GM21515 (cell line): ENCODE results near the gene METTL16.
A peak's percentile ranks its signal among the peaks of the same experiment; 100 is the strongest.

Experiments used
- ATAC-seq: cut with Tn5 transposase; IDR thresholded peaks from one replicate; pipeline ENCODE4 v1.9.1; 2021; ENCODE audit not compliant: unreplicated experiment

METTL16 gene

DNA sequence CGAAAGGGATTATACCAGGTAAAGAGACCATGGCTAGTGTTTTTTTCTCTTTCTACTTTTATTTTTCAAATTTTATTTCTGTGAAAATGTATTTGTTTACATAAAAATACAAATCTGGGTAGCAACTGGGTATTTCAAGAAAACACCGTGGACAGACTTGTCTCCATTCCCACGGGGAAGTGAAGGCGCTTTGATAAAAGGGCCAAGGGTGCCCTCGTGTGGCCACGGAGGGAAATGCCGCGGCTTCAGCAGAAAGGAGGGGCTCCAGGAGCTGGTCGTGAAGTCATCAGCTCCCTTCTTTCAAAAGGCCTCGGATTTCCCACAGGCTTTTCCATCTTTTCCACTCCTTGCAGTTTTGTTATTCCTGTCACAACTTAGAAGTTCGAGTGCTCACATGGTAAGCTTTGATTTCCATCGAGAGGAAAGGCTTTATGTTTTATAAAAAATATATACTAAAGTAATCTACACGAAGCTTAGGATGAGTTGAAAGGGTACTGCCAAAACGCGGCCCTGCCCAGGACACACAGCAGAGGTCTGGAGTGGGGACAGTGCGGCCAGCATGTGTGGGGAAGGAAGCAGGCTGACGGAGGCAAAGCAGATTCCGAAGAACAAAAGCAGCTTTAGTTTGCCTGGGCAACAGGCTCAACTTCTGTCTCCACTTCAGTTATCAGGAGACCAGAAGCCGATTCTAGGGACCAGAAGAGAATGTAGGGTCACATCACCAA, 95.5 kb downstream of the METTL16 start:
- no peak for ATAC-seq

DNA sequence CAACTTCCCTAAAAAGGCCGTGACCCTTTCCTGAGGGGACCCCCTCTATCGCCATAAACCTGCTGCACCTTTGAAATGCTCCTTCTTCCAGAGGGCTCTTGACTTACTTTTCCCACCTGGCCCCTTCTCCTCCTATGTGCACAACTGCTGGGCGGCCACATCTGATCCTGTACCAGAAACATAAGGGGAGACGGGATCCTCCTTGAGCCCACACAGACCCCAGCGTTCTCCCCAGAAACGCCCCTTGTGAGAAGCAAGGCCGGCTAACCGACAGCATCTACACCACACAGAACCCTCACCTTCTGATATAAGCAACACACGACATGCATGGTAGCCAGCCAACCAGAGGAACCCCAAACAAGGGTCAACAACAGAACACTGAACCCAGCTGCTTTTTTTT, 96.6 kb downstream of the METTL16 start:
- no peak for ATAC-seq

DNA sequence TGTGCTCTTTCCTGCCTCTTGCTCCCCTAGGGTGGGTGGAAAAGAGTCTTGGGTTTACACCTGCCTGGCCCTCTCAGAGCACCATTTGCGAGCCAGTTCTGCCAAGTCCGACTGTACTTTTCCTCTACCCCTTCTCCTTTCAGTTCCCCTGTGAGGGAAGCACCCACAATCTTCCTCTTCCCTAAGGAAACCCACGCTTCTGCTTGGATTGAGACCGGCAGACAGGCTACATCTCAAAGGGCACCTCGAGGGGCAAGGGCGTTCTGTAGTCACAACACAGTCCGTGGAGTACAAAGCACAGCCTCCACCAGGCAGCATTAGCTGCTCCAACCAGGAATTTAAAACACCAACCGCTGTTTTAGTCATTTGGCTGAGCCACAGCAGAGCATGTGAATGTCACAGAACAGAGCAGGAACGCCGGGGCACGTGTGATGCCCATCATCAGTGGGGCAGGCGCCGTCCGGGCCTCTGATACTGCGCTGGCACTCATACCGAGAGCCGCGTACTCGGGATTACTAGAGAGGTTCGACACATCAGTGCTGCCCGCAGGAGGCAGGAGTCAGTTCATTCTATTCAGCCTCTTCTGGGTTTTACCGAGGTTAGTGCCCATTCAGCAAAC, 97.1 kb downstream of the METTL16 start:
- ATAC-seq: no peak

DNA sequence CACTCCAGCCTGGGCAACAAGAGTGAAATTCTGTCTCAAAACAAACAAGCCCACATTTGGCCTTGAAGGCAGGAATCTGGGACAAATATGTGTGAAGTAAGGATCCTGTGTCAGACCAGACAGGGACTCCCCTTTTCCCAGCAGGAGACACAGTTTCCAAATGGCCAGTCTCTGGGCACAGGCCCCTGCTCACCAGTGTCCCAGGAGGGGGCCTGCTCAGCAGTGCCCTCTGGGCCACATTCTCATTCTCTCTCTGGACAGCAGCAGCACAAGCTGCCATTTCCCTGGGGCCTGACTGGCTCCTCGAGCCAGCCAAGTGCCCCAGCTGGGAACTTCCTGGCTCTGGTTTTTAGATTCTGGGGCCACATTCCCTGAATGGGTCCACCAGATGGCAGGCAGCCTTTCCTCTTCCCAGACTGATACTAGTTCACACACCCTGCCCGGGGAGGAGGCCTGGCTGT, 99.1 kb downstream of the METTL16 start:
- no peak for ATAC-seq

DNA sequence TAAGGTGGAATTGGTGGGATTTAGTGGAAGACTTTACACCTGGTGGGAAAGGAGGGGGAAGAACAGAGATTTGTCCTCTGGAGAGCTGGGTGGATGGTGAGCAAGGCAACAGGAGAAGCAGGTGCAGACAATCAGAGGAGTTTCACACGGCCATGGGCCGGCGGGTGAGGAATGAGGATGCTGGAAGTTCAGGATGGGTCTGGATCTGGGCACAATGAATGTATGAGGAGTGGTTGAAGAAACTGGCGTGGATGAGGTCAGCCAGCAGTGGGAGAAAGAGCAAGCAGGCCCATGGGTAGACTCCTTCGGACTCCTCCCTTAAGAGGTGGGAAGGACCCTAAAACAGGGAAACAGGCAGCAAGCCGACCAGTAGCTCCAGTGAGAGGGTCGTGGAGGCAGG, 100.7 kb downstream of the METTL16 start:
- ATAC-seq: no peak

DNA sequence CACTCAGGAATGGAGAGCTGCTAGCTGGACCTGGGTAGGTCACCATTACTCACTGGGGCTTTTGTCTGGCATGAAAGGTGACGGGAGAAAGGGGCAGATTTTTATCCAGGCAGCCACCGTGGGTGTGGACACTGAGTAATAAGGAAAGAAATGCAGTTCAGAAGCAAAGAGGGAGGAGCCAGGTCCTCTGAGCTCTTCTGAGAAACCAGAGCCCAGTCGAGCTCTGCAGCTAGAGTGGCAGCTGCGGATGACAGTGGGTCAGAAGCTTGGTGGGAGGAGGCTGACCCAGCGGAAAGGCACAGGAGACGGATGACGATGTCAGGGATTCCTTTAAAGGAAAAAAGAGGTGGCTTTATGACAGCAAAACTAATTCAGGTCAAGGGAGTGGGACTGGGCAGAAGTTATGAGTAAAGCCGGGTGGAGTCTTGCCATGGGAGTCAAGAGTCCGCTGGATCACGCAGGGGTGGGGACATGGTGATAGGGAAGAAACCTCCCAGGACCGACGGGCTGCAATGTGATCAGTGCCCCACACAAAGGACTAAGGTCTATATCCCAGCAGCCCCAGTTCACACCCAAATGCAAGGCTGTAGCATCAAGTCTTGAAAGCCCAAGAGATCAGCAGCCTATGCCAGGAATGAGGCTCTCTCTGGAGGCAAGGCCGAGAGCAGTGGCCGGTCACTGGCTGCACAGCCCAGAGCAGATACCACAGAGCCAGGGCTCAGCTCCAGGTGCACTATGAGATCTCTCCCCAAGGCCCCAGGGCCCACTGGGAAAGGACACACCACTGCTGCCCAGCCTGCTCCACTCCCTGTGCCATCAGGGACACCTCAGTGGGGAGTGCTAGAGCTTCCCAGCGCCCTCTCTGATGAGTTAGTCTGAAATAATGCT, 104.5 kb downstream of the METTL16 start:
- ATAC-seq: no peak

DNA sequence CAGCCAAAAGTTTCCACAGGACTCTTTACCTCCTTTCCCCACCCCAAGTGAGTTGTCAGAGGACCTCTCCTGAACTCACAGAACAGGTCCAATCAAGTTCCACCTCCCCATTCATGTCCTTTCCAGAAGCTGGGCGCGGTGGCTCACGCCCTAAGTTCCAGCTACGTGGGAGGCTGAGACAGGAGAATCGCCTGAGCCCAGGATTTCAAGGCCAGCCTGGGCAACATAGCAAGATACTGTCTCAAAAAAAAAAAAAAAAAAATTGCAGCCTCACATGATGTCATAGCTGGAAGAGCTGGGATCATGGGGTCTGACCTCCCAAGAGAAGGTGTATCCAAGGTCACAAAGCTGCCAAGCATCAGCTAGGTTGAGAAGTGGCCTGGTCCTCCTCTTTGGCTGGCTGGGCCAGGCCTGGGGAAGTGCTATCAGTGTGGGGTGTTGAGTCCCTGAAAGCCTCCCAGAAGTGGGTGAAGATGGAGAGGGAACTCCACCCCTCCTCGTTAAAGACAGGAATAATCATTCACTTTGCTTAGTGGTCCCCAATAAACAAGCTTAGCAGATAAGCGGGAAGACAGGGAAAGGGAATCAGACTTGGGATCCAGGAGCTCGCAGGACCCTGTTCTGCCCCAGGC, 105.3 kb downstream of the METTL16 start:
- ATAC-seq: no peak

DNA sequence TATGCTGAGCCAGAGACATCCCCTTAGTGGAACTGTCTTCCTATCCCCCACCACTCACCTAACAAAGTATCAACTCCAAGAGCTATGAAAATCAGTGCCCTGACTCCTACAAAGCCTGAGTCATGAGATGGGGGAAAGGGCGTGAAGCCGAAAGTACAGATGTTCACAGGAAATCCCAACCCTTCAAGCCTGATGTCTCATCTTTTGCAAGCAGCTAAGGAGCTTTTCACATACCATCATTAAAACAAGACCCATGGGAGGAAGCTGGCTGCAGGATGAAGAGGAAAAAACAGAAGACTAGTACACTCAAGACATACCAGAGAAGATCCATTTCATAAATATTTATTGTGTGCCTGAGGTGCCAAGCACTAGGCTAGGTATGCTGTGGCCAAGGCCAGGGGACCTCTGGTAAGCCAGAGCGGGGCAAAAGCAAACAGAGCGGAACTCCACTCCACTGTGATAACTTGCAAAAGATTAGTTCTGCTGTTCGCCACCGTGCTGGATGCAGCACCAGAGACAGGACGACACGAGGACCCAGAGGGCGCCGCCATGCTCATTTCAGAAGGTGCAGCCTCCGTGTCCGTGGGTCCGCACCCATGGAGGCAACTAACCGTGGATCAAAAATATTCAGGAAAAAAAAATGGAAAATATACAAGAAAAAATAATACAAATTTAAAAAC, 106.3 kb downstream of the METTL16 start:
- no peak for ATAC-seq

DNA sequence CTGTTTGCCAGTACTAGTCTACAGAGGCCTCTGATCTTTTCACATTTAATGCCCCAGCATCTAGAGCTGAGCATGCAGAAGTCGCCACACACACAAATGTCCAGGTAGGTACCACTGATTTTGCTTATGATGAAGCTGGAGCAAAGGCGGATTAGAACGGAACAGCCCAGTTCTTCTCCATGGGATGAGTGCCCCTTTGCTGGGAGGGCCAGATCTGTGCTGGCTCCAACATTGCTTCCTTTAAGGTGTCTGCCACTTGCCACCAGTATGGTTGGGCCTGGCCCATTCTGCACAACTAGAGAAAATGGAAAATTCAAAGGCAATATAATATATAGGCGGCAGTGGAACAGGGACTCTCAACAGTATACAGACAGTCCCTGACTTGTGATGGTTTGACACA, 108.6 kb downstream of the METTL16 start:
- no peak for ATAC-seq

DNA sequence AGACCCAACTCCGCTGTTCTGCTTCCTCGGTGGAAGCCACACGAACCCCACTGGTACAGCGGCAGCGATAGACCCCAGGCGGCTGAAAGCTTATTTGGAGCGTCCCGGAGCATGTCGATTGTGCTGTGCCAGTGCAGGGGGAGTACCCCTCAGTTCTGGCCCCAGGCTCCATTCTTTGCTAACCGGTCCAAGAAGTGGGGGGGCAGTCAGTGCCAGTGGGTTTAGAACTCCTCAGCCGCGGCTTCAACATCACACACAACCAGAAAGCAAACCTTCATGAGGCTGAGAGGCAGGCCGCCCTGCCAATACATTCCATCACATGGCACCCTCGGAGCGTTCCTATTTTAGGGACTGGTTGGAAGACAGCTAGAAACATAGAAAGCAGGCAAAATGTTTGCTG, 109.1 kb downstream of the METTL16 start:
- ATAC-seq: no peak

DNA sequence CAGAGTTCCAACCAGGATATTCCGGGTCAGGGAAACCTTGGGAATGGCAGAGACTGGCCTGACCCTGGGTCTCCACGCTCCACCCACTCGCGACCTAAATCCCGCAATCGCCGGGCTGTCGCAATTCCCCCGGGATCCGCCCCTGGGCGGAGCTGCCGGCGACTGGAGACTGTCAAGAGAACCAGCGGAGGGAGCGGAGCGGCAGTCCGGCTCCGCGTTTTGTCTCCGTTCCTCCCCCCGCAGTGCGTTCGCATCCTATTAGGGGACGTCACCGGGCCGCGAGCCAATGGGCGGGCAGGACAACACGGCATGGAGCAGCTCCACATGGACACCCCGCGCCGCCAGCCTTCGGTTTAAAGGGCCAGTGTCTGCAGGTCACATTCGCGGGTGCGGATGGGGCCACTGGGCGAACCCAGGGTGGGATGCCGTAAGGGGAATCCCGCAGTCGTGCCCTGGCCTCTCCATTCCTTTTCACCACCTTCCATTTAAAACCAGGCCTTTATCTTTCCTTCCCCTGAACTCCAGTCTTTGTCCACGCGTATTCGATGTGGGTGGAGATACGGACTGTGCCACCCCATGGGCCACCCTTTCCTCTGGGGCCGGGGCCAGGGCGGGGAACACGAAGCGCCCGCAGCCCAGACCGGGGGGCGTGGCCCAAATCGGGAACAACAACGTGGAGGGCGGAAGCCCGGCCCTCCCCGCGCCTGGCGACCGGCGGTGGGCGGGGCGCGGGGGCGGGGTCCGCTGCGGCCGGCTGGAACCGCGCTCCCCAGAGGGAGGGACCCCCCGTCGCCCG, 110.1 kb downstream of the METTL16 start:
- ATAC-seq: peak; percentile 47

DNA sequence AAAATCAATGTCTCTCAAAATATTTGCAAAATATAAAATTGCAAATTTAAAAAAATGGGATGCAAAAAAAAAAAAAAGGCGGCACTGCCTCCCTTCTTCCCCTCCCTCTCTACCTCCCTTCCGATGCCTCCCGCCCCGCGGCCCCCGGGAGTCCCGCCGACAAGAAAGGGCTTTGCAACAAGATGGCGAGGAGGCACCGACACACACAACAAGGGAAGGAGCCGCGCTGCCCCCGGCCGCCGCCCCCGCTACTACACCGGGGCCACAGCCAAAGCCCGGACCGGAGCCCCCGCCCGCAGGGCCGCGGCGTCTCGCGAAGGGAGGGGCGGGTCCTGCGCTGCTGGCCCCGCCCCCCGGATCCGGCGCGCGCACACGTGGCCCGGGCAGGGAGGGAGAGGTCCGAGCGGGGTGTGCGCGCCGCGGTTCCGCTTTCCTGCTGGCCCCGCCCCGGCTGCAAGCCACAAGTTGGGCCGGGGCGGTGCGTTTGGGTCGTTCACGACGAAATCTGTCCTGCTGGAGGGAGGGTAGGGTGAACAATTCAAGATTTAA, 110.7 kb downstream of the METTL16 start, which contains the start of gene MNT:
Gene MNT, minus strand, starts transcription at position 184 of the 549 bp plus-strand sequence. CDS start 348 bp downstream, outside the sequence.
- ATAC-seq: peak; percentile 35

DNA sequence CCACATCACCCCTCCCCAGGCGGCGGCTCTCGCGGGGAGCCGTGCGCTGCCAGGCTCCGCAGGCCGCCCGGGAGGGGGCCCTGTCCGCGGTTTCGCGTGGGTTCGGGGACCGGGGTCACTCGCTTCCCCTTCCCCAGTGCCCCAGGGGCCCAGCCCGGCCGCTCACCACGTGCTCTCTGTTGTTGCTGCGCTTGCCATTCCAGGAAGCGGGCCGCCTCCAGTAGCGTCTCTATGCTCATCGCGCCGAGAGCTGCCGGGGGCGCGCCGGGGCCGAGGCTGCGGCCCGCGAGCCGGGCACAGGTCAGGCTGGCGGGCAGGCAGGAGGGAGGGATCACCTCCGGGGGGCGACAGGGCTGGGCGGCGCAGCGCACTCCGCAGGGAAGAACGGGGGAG, 111.2 kb downstream of the METTL16 start:
- no peak for ATAC-seq

DNA sequence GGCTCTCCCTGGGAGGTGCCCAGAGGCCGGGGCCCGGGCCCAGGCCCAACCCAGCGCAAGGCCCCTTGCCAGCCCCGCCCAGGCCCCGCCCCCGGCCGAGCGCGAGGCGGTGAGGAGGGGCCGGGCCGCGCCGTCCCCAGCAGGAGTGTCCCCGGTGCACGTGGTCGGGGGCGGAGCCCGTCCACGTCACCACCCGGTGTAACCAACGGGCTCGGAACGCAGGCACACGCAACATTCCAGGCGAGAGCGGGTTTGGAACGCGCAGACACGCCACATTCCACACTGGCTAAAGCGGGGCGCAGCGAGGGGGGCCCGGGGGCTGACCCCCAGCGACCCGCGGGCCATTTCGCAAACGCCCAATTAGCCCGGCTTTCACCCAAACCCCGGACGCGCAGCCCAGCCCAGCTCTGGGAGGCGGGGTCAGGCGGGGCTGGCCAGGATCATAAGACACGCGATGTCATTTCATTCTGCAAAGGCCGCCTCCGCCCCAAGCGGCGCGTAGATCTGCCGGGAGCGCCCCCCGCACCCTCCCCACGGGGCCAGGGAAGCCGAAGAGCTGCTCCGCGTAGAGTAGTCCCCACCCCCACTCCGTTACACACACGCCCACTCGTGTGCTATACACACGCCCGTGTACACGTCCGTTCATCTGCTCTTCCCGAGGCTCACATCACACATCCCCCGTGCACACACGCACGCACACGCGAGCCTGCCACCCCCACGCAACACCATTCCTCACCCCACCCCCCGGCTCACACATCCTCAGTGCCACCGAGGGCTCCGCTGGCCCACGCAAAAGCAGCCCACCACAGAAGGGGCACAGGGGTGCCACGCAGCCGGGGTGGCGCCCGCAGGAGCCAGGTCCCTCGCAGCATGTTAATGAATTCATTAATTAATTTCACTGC, 111.9 kb downstream of the METTL16 start:
- ATAC-seq: peak; percentile 37

DNA sequence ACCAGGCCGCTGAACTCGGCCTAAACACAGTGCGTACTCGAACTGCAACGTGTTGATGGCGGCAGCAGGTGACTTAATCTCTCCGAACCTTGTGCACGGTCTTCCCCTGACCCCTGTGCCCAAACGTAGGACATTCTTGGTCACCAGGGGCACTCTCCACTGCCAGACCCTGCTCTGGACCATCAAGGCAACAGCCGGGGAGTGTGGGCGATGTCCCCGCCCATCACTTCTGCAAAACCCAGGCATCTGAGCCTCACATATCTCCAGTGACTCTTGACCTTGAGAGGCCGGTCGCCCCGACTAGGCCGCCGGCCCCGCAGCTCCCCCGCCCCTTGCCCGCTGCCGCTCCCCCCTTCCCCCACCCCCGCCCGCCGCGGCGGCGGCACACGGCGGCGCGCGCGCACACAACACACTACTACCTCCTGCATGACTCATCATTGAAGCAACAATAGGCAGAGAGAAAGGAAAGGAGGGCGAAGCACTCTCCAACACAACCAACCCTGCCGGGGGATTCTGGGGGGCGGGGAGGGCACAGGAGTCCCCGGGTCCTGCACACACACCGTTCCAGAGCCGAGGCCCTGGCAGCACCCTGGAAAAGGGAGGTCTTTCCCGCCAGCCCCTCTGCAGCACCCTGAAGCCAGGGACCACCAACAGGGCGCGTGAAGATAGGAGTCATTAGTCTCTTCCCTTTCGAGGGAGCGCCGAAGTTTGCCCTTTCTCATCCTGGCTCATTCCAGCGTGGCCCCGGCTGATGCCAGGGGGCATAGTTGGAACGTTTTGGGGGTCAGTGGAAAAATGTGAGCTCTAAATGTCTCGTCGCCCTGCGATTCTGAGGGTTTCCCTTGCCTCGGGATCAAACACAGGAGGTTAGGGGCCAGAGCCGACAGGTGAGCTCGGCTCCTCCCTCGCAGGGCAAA, 112.8 kb downstream of the METTL16 start:
- no peak for ATAC-seq

DNA sequence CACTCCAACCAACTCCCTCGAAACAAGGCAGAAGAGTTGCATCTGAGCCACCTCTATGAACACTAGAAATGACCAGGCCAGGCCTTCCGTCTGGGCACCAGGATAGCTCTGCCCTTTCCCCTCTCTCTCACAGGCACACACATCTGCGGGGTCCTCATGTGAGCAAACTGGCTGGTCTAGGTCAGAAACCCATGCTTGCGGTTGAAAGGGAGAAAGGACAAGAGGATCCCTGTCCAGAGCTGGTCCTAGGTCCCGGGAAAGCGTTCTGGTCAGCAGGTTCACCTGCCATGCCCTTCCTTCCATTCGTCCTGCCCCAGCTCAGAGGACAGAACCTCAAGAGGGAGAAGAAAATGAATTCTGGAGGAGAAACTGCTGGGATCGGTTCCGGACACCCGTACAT, 113.5 kb downstream of the METTL16 start:
- no peak for ATAC-seq
